Left lung (tissue), 10 donors: ENCODE data around the gene TUBGCP3. TPM values are rescaled to one million over a fixed set of nuclear protein-coding genes. Genes with fewer than 3 reads are reported as not detected.

Experiments
- ATAC-seq: fragments of 200-7000 bp; cut with Tn5 transposase; one replicate; pipeline ENCODE4 v1.9.1; 2020; ENCODE audit warnings: moderate library complexity
- DNase-seq, 4 donors: peaks; one replicate each; pipeline ENCODE4 v3.0.0-alpha.2; 2013 to 2020
- H3K27ac ChIP-seq, 2 donors: fragments of 200-600 bp; sonication (generic) in 1 of 2; one replicate each; pipeline versions ENCODE4 v1.5.0 to v1.8.0; 2020 to 2021
- H3K27me3 ChIP-seq, 2 donors: fragments of 200-600 bp; sonication (generic) in 1 of 2; one replicate each; pipeline versions ENCODE4 v1.5.0 to v1.8.0; 2020 to 2021
- H3K36me3 ChIP-seq, 2 donors: fragments of 200-600 bp; sonication (generic) in 1 of 2; one replicate each; pipeline versions ENCODE4 v1.5.0 to v1.8.0; 2020 to 2021
- H3K4me1 ChIP-seq, 2 donors: fragments of 200-600 bp; one replicate each; pipeline ENCODE4 v1.8.0; 2021
- H3K4me3 ChIP-seq, 2 donors: fragments of 200-600 bp; sonication (generic) in 1 of 2; one replicate each; pipeline versions ENCODE4 v1.5.0 to v1.8.0; 2020 to 2021; ENCODE audit warnings: mild to moderate bottlenecking in 1 of 2
- H3K9me3 ChIP-seq, 2 donors: fragments of 200-600 bp; sonication (generic) in 1 of 2; one replicate each; pipeline versions ENCODE4 v1.5.0 to v1.8.0; 2020 to 2021
- intact Hi-C, 2 donors: fragments of 100-400 bp; cut with DNase I; formaldehyde crosslinking; loops; one replicate each; pipeline versions ENCODE4 v1.11.2 to v1.14.2; 2022
- polyA plus RNA-seq, 6 donors: library from polyadenylated mRNA; unstranded; fragments of 120-200 nt; gene quantifications; one replicate each; pipeline ENCODE4 v1.2.1, GENCODE V29; 2013; ENCODE audit not compliant: insufficient read length in 6 of 6
- total RNA-seq, 2 donors: library from RNA; stranded (reverse); fragmentation: NEBNext Ultra II Directional; extraction: Animal tissue kit (Norgen Biotek cat#: 25700); gene quantifications; one replicate each; pipeline ENCODE4 v1.2.1, GENCODE V29; 2021
- TF ChIP-seq, protein P1 (sequence below), 2 donors: fragments of 200-600 bp; sonication (generic) in 1 of 2; IDR thresholded peaks; one replicate each; pipeline versions ENCODE4 v1.5.0 to v1.8.0; 2021; ENCODE audit warnings: antibody characterized with exemption in 2 of 2
- donor health status: DM: no; HTN: yes; CAD: no.
- donor health status: DM: no; HTN: no; CAD: no.

The TUBGCP3 gene
- total and polyA plus RNA-seq, 8 donors, result 26.8 to 42.7 (median 32.7) TPM

DNA sequence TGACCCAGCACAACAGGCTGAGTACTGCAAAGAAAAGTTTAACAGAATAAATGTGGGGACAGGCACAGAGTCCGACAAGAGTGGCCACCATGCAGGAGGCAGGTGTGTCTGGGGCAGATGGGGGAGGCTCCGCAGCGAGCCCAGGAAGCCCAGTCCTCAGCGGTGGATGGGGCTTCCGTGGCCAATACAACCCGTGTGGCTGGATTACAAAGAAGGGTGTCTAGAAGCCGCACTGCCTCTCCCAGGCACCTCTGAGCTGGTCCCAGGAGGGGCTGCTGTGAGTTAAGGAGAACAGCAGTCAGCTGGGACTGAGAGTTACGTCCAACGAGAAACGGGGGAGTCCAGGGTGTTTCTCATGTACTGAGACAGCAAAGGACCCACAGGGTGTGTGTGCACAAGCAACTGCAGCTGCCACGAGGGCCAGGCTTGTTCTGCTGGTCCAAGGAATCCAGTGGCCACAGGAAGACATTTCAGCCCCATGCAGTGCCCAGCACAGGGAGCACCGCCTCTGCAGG is 141.5 kb downstream of the TUBGCP3 start:
- Histone ChIP-seq H3K9me3 (no peaks in the 10 kb centered on the region), H3K4me3 (no peak overlapping the region), H3K4me1 (no peaks in the 10 kb centered on the region), H3K36me3 (no peaks in the 10 kb centered on the region), H3K27ac (no peak overlapping the region), H3K27me3 (peaks cover 14 to 66% of the 10 kb centered on the region in 2 donors)
- DNase-seq (peak in 1 of 4 donors; percentile 47), ATAC-seq (no peak)
- intact Hi-C loops, result loop anchor here in 1 of 2 donors (10.0 kb wide), 1 partner anchor 972 kb away; no protein-coding TSS in a partner anchor
- TF ChIP-seq, protein P1, sequence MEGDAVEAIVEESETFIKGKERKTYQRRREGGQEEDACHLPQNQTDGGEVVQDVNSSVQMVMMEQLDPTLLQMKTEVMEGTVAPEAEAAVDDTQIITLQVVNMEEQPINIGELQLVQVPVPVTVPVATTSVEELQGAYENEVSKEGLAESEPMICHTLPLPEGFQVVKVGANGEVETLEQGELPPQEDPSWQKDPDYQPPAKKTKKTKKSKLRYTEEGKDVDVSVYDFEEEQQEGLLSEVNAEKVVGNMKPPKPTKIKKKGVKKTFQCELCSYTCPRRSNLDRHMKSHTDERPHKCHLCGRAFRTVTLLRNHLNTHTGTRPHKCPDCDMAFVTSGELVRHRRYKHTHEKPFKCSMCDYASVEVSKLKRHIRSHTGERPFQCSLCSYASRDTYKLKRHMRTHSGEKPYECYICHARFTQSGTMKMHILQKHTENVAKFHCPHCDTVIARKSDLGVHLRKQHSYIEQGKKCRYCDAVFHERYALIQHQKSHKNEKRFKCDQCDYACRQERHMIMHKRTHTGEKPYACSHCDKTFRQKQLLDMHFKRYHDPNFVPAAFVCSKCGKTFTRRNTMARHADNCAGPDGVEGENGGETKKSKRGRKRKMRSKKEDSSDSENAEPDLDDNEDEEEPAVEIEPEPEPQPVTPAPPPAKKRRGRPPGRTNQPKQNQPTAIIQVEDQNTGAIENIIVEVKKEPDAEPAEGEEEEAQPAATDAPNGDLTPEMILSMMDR (IDR thresholded peaks at IDR 0.05), result no peak

DNA sequence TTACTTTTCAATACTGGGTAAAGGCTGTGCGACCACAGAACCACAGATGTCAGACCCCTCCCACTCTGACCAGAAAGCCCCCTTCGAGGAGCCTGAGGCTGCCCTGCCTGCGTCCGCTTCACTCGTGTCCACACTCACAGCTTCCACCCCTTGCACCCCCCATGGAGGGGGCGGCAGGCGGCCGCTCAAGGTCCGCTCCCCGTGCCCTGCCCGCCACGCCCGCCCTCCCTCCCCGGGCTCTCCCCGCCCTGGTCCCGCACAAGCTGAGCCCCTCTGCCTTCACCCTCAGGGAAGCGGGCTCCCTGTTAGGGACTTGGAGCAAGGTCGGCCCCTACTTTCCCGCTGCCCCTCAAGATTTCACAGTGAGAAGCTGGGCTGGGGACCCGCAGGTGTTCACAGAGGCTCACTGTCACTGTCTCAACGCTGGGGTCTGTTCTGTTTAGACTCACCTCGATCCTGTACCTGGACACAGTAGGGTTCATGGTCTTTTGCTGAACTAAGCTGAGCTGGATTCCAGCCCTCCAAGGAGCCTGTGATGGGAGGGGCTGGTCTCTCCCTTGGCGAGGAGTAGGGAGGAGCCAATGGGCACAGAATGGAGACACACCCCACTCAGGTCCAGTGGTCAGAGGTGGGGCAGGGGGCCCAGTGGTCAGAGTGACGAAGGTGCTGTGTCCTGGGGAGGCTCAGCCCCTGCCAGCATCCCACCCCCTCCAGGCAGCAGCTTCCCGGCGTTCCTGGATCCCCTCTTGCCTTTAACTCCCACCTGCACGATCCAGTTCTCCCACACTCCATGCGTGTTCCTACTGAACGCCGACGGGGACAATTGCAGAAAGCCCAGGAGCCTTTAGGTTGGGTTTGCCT is 142.3 kb downstream of the TUBGCP3 start:
- TF ChIP-seq, protein P1 (IDR thresholded peaks at IDR 0.05), result no peak
- intact Hi-C loops, result loop anchor here in 1 of 2 donors (10.0 kb wide), 1 partner anchor 971 kb away; no protein-coding TSS in a partner anchor
- Histone ChIP-seq H3K36me3 (no peaks in the 10 kb centered on the region), H3K4me3 (no peak overlapping the region), H3K9me3 (no peaks in the 10 kb centered on the region), H3K27me3 (peaks cover 14 to 68% of the 10 kb centered on the region in 2 donors), H3K27ac (no peak overlapping the region), H3K4me1 (no peaks in the 10 kb centered on the region)
- peak in 1 of 4 donors; percentile 61 for DNase-seq
- ATAC-seq, result no peak

DNA sequence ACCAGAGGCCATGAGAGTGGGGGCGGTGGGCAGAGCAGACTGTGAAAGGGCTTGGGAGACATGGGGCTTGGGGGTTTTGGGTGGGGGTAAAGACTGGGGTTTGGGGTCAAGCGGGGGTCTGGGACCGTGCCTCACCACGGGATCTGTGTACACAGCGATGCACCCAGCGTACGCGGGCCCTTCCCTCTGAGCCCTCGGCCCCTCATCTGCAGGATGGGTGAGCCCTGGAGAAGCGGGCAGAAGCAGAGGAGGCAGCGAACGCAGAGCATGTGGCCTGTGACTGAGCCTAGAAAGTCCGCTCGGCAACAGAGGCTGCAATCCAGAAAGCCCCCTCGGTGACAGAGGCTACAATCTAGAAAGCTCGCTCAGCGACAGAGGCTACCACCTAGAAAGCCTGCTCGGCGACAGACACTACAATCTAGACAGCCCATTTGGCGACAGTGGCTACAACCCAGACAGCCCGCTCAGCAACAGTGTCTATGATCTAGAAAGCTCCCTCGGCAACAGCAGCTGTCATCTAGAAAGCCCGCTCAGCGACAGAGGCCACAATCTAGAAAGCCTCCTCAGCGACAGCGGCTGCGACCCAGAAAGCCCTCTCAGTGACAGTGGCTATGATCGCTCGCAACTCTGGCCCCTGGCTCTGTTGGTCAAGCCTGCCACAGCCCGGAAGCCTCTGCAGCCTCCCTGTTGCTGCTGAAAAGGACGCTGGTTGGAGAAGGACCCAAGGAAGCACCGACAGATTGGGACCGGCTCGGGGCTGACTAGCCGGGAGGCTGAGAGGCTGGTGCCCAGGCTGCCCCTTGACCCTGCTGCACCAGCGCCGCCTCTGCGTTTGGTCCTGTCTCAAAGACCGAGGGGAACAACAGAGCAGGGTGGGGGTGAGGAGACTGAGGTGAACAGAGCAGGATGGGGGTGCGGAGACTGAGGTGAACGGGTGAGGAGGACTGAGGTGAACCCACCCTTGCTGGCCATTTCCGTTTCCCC is 143.2 kb downstream of the TUBGCP3 start:
- ATAC-seq (no peak), DNase-seq (peak in 1 of 4 donors; percentile 68)
- Histone ChIP-seq H3K4me3 (no peak overlapping the region), H3K4me1 (no peaks in the 10 kb centered on the region), H3K27me3 (peaks cover 14 to 72% of the 10 kb centered on the region in 2 donors), H3K36me3 (no peaks in the 10 kb centered on the region), H3K27ac (no peak overlapping the region), H3K9me3 (no peaks in the 10 kb centered on the region)
- intact Hi-C loops, result loop anchor here in 1 of 2 donors (10.0 kb wide), 1 partner anchor 970 kb away; no protein-coding TSS in a partner anchor
- TF ChIP-seq, protein P1 (IDR thresholded peaks at IDR 0.05), result no peak

DNA sequence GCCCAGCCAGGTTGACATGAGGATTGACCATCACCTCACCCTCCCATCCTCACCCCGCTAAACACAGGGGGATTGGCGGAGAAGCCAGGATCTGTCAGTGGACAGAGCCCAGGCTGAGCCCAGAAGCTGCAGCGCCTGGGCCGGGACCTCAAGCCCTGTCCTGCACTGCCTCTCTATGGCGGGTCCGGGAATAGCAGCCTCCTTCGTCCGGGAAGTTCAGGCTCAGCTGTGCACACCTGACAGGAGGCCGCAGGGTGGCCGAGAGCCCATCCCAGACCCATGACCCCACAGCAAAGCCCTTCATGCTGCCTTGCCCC is 144.0 kb downstream of the TUBGCP3 start:
- Histone ChIP-seq H3K27me3 (peaks cover 14 to 79% of the 10 kb centered on the region in 2 donors), H3K4me1 (no peaks in the 10 kb centered on the region), H3K36me3 (no peaks in the 10 kb centered on the region), H3K4me3 (no peak overlapping the region), H3K9me3 (peaks cover 0 to under 1% of the 10 kb centered on the region in 2 donors), H3K27ac (no peak overlapping the region)
- intact Hi-C loops, result loop anchor here in 1 of 2 donors (10.0 kb wide), 1 partner anchor 969 kb away; no protein-coding TSS in a partner anchor
- DNase-seq (peak in 3 of 4 donors; percentile 49 to 84 (median 77)), ATAC-seq (peak; percentile 97)
- TF ChIP-seq, protein P1 (IDR thresholded peaks at IDR 0.05), result peak; percentile 72 to 78
